Lower lobe of right lung (tissue), 2 donors: ENCODE data around the gene WIPF1. TPM values are rescaled to one million over a fixed set of nuclear protein-coding genes. Genes with fewer than 3 reads are reported as not detected.

Experiments
- ATAC-seq, 2 donors: fragments of 200-7000 bp; cut with Tn5 transposase; one replicate each; pipeline ENCODE4 v1.9.1; 2020 to 2022; ENCODE audit warnings: mild to moderate bottlenecking in 2 of 2, moderate library complexity in 2 of 2
- DNase-seq: peaks from one replicate; pipeline ENCODE4 v3.0.0-alpha.2; 2020
- H3K27ac ChIP-seq: fragments of 200-600 bp; one replicate; pipeline ENCODE4 v1.8.0; 2022
- H3K27me3 ChIP-seq: fragments of 200-600 bp; one replicate; pipeline ENCODE4 v1.8.0; 2022; ENCODE audit warnings: low read depth
- H3K36me3 ChIP-seq: fragments of 200-600 bp; one replicate; pipeline ENCODE4 v1.8.0; 2022; ENCODE audit warnings: mild to moderate bottlenecking
- H3K4me1 ChIP-seq: fragments of 200-600 bp; one replicate; pipeline ENCODE4 v1.8.0; 2022
- H3K4me3 ChIP-seq: fragments of 200-600 bp; one replicate; pipeline ENCODE4 v1.8.0; 2022; ENCODE audit warnings: mild to moderate bottlenecking
- H3K9me3 ChIP-seq: fragments of 200-600 bp; one replicate; pipeline ENCODE4 v1.8.0; 2022
- intact Hi-C: fragments of 100-400 bp; cut with DNase I; formaldehyde crosslinking; loops from one replicate; pipeline ENCODE4 v1.11.0; 2022
- total RNA-seq: library from RNA; stranded (reverse); fragmentation: NEBNext Ultra II Directional; extraction: Animal tissue kit (Norgen Biotek cat#: 25700); gene quantifications from one replicate; pipeline ENCODE4 v1.2.1, GENCODE V29; 2021
- TF ChIP-seq, protein P1 (sequence below): fragments of 200-600 bp; IDR thresholded peaks from one replicate; pipeline ENCODE4 v1.8.0; 2022; ENCODE audit warnings: antibody characterized with exemption, mild to moderate bottlenecking
- donor health status: DM: no; HTN: yes; CAD: no; lungs with severe emphysema.

Gene WIPF1
- total RNA-seq, 1 donor from 2014 or later, result 84.4 TPM

DNA sequence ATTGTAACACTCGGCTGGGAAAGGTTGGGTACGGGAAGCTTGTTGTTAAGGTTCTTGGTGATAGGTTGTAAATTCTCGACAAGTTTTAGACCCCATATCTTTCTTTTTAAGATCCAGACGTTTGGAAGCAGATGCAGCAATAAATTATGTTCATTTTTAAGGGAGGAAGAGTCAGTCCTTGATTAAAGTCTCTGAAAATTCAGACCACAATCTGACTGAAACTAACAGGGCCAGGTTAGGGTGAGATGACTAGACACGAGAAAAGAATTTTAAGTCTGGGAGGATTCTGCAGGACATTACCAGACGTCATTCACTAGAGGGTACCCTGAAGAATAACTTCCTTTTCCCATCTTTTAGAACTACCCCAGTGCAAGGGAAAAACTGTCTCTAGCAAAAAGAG, 16.1 kb downstream of the WIPF1 start:
- Histone ChIP-seq H3K27ac (no peak overlapping the region), H3K9me3 (no peaks in the 10 kb centered on the region), H3K27me3 (no peaks in the 10 kb centered on the region), H3K4me1 (no peaks in the 10 kb centered on the region), H3K4me3 (no peak overlapping the region), H3K36me3 (peaks cover 65% of the 10 kb centered on the region)
- intact Hi-C loops, result no loop called here
- DNase-seq (no peak), ATAC-seq (no peak)
- TF ChIP-seq, protein P1, sequence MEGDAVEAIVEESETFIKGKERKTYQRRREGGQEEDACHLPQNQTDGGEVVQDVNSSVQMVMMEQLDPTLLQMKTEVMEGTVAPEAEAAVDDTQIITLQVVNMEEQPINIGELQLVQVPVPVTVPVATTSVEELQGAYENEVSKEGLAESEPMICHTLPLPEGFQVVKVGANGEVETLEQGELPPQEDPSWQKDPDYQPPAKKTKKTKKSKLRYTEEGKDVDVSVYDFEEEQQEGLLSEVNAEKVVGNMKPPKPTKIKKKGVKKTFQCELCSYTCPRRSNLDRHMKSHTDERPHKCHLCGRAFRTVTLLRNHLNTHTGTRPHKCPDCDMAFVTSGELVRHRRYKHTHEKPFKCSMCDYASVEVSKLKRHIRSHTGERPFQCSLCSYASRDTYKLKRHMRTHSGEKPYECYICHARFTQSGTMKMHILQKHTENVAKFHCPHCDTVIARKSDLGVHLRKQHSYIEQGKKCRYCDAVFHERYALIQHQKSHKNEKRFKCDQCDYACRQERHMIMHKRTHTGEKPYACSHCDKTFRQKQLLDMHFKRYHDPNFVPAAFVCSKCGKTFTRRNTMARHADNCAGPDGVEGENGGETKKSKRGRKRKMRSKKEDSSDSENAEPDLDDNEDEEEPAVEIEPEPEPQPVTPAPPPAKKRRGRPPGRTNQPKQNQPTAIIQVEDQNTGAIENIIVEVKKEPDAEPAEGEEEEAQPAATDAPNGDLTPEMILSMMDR, result no peak

DNA sequence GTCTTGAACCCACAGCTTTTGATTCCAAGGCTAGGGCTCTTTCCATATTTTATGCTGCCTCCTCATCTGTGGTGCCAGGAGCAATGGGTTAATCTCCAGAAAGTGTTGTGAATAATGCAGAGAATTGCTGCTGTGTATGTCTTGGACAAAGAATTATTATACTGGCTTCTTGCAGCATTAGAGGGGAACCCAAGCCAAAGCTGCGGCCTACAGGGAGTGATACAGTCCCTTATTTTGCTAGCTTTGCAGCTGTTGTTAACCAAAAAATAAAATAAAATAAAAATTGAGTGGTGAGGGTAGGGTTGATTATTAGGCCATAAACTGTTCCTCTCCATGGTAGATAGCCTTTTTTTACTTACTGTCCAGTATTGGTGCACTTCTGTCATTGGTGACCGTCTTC, 16.7 kb downstream of the WIPF1 start:
- Histone ChIP-seq H3K4me3 (no peak overlapping the region), H3K36me3 (peaks cover 69% of the 10 kb centered on the region), H3K9me3 (no peaks in the 10 kb centered on the region), H3K27me3 (no peaks in the 10 kb centered on the region), H3K27ac (no peak overlapping the region), H3K4me1 (no peaks in the 10 kb centered on the region)
- intact Hi-C loops, result no loop called here
- DNase-seq (no peak), ATAC-seq (no peak)
- TF ChIP-seq, protein P1, result no peak

DNA sequence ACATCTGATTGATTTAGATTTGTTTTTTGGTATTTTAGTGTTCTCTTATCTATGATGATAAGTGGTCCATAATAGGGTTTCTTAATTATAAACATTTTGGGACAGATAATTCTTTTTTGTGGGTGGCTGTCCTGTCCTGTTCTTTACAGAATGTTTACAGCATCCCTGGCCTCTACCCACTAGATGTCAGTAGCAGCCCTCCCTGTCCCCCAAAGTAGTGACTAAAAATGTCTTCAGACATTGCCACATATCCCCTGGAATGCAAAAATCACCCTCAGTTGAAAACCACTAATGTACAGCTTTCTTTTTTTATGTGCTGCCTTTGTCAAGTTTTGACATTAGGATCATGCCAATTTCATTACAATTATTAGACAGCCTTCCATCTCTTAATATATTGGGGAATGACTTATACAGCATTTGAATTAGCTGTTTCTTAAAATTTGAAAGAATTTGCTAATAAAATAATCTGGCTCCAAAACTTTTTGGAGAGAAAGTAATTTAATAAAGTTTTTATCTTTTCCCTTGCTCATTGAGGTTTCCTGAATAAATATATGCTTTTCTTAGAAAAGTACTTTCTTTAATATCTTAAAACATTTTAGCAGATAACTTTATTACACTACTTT, 19.5 kb downstream of the WIPF1 start:
- DNase-seq (no peak), ATAC-seq (no peak)
- H3K36me3 ChIP-seq, result peaks cover 72% of the 10 kb centered on the region
- H3K27me3 ChIP-seq, result no peaks in the 10 kb centered on the region
- no peaks in the 10 kb centered on the region for H3K9me3 ChIP-seq
- H3K4me1 ChIP-seq, result peaks cover 18% of the 10 kb centered on the region
- H3K27ac ChIP-seq, result no peak overlapping the region
- no peak overlapping the region for H3K4me3 ChIP-seq
- intact Hi-C loops, result no loop called here
- TF ChIP-seq, protein P1, result peak; percentile 38

DNA sequence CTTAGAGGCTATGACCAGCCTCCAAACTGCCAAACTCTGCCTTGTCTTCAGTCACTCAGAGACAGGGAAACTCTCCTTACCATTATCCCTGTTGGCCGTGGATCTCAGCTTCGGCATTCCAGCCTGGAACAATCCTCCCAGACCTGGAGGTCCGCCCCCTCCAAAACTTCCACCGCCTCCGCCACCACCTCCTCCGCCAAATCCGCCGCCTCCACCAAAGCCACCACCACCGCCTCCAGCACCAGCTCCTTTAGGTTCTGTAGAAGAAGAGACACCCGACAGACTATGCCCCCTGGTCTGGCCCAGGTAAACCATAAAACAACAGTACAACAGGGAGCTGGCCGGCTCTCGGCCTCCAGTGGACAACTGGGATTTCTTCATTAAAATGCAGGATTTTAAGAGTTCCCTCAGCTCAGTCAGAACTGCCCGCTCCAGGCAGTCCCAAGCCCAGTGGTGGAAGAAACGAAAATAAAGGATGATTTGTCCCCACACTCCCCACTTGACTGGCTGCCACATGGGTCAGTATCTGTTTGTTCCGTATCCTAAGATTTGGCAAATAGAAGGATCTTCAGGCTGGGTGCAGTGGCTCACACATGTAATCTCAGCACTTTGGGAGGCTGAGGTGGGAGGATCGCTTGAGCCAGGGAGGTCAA, 22.4 kb downstream of the WIPF1 start:
- H3K4me1 ChIP-seq, result peaks cover 20% of the 10 kb centered on the region
- TF ChIP-seq, protein P1, result no peak
- H3K27me3 ChIP-seq, result no peaks in the 10 kb centered on the region
- no peak for ATAC-seq
- H3K27ac ChIP-seq, result no peak overlapping the region
- no peak for DNase-seq
- intact Hi-C loops, result no loop called here
- H3K9me3 ChIP-seq, result no peaks in the 10 kb centered on the region
- no peak overlapping the region for H3K4me3 ChIP-seq
- peaks cover 76% of the 10 kb centered on the region for H3K36me3 ChIP-seq

DNA sequence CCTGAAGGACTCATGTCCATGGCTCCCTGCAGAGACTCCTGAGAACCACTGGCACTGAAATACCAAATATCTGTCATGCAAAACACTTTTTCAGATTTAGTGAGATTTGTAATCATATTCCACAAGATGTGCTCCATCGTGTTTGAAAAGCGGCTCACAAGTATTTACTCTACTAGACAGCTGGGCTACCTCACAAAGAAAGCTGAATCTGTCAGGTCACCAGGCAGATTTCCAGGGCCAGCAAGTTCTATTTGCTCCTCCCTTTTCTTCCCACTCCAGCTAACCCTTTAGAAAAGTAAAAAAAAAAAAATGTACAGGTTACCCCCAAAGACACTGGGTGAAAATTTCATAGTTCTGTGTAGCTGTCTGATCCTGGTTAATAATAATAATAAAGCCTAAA, 22.9 kb downstream of the WIPF1 start:
- intact Hi-C loops, result no loop called here
- H3K27me3 ChIP-seq, result no peaks in the 10 kb centered on the region
- TF ChIP-seq, protein P1, result no peak
- no peaks in the 10 kb centered on the region for H3K9me3 ChIP-seq
- no peak overlapping the region for H3K4me3 ChIP-seq
- no peak overlapping the region for H3K27ac ChIP-seq
- ATAC-seq, result no peak
- H3K4me1 ChIP-seq, result peaks cover 20% of the 10 kb centered on the region
- peaks cover 74% of the 10 kb centered on the region for H3K36me3 ChIP-seq
- no peak for DNase-seq
